ENCODE measurements around the gene C4orf50. TPM values are rescaled to one million over a fixed set of nuclear protein-coding genes. Genes with fewer than 3 reads are reported as not detected.
A peak's percentile ranks its signal among the peaks of the same experiment; 100 is the strongest.

The C4orf50 gene
- total RNA-seq, 1 donor from 2014 or later, result 12.2 TPM

GRCh38 chr4:5899396-5899795, 118.8 kb downstream of the C4orf50 start:
- no peak for DNase-seq (ENCODE audit: low spot score in 2 of 2)
- FAIRE-seq, result no peak

GRCh38 chr4:5897674-5898073, 120.6 kb downstream of the C4orf50 start:
- FAIRE-seq (no peak), DNase-seq (ENCODE audit: low spot score in 2 of 2) (no peak)

GRCh38 chr4:5895287-5895686, 122.9 kb downstream of the C4orf50 start:
- no peak for DNase-seq (ENCODE audit: low spot score in 2 of 2)
- no peak for FAIRE-seq

- FAIRE-seq (no peak), DNase-seq (ENCODE audit: low spot score in 2 of 2) (no peak)
These were observed 124.0 kb downstream of the C4orf50 start for GRCh38 chr4:5894266-5894665.

GRCh38 chr4:5893591-5893990, 124.6 kb downstream of the C4orf50 start:
- FAIRE-seq (no peak), DNase-seq (ENCODE audit: low spot score in 2 of 2) (no peak)

- peak; percentile 68 to 77 for DNase-seq (ENCODE audit: low spot score in 2 of 2)
- no peak for FAIRE-seq
These were observed 125.1 kb downstream of the C4orf50 start, which contains the start of gene CRMP1 for GRCh38 chr4:5893004-5893580. TSS of gene CRMP1 (minus strand) at chr4:5893086. CDS start at chr4:5892969, 117 bp downstream.

- no peak for FAIRE-seq
- DNase-seq (ENCODE audit: low spot score in 2 of 2), result no peak
These were observed 125.8 kb downstream of the C4orf50 start for GRCh38 chr4:5892323-5893003.

- no peak for FAIRE-seq
These were observed 126.5 kb downstream of the C4orf50 start for GRCh38 chr4:5891563-5892322.

GRCh38 chr4:5890063-5890727, 128.0 kb downstream of the C4orf50 start:
- FAIRE-seq, result no peak

More at GRCh38 chr4:5891563-5892322, 126.5 kb downstream of the C4orf50 start:
- DNase-seq (ENCODE audit: low spot score in 2 of 2), result no peak

GRCh38 chr4:5889002-5889696, 129.1 kb downstream of the C4orf50 start:
- FAIRE-seq (no peak), DNase-seq (ENCODE audit: low spot score in 2 of 2) (no peak)

More at GRCh38 chr4:5890063-5890727, 128.0 kb downstream of the C4orf50 start:
- peak; percentile 73 to 78 for DNase-seq (ENCODE audit: low spot score in 2 of 2)

- DNase-seq (ENCODE audit: low spot score in 2 of 2), result peak; percentile 64 to 74
- FAIRE-seq, result no peak
These were observed 129.8 kb downstream of the C4orf50 start for GRCh38 chr4:5888222-5889001.

GRCh38 chr4:5887361-5888221, 130.6 kb downstream of the C4orf50 start:
- DNase-seq (ENCODE audit: low spot score in 2 of 2) (peak in 1 of 2 donors; percentile 38), FAIRE-seq (no peak)

- DNase-seq (ENCODE audit: low spot score in 2 of 2) (no peak), FAIRE-seq (no peak)
These were observed 131.2 kb downstream of the C4orf50 start for GRCh38 chr4:5887011-5887360.

- FAIRE-seq (no peak), DNase-seq (ENCODE audit: low spot score in 2 of 2) (no peak)
These were observed 132.5 kb downstream of the C4orf50 start for GRCh38 chr4:5885733-5886132.

- DNase-seq (ENCODE audit: low spot score in 2 of 2) (no peak), FAIRE-seq (no peak)
These were observed 133.4 kb downstream of the C4orf50 start for GRCh38 chr4:5884796-5885195.

- FAIRE-seq (no peak), DNase-seq (ENCODE audit: low spot score in 2 of 2) (no peak)
These were observed 134.3 kb downstream of the C4orf50 start for GRCh38 chr4:5883916-5884315.

GRCh38 chr4:5882947-5883346, 135.3 kb downstream of the C4orf50 start:
- DNase-seq (ENCODE audit: low spot score in 2 of 2), result no peak
- FAIRE-seq, result no peak

GRCh38 chr4:5881340-5881739, 136.9 kb downstream of the C4orf50 start:
- no peak for FAIRE-seq

GRCh38 chr4:5878359-5878758, 139.9 kb downstream of the C4orf50 start:
- DNase-seq (ENCODE audit: low spot score in 2 of 2) (no peak), FAIRE-seq (no peak)

More at GRCh38 chr4:5881340-5881739, 136.9 kb downstream of the C4orf50 start:
- DNase-seq (ENCODE audit: low spot score in 2 of 2), result no peak

Measured in frontal cortex (tissue), 4 donors.